Measurements from ENCODE around the gene MRPL55. TPM values are rescaled to one million over a fixed set of nuclear protein-coding genes. Genes with fewer than 3 reads are reported as not detected.
A peak's percentile ranks its signal among the peaks of the same experiment; 100 is the strongest.

The MRPL55 gene
- total RNA-seq, 6 experiments from 2014 or later, result 48.3 to 55.4 (median 49.6) TPM

DNA sequence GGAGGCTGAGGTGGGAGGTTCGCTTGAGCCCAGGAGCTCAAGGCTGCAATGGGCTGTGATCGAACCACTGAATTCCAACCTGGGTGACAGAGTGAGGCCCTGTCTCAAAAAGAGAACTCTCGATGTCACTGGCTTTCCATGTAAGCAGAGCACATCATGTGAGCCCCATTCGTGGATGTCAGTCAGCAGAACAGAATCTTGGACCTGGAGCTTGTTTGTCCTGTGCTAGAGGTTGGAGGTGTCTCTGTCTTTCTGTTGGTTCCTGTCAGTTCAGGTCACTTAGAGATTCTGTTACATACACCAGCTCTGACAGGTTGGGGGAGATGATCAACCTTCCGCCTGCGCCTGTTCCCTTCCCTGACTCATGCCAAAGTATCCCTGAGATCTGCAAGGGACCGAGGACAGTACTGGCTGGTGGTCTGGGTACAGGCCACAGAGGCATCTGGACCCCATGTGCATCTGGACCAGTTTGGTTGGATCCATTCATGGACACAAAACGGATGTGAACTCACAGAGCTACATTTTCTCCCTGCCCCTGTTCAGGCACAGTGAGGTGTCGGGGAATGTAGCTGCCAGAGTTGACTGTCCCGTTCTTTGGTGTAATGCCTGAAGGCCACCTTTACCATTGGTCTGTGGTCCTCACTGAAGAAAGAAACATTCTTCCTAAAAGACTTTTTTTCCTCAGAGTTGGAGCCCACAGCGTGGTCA is 16.6 kb downstream of the MRPL55 start:
- H3K4me3 Mint-ChIP-seq, result no peak overlapping the region
- no peak for TF ChIP-seq CTCF (IDR thresholded peaks at IDR 0.05)
- no peak overlapping the region; the same call in 1 of the 2 replicates for H3K27ac Mint-ChIP-seq
- H3K27me3 Mint-ChIP-seq (ENCODE audit: insufficient read depth), result peaks cover 4% of the 10 kb centered on the region
- no peak for DNase-seq
- H3K9me3 Mint-ChIP-seq, result peaks cover 18% of the 10 kb centered on the region
- peaks cover 72% of the 10 kb centered on the region for H3K4me1 Mint-ChIP-seq (ENCODE audit: low read depth)
- peaks cover 62% of the 10 kb centered on the region for H3K36me3 Mint-ChIP-seq (ENCODE audit: low read depth)

GRCh38 chr1:228091084-228091483 is 18.0 kb downstream of the MRPL55 start:
- Mint-ChIP-seq H3K27me3 (ENCODE audit: insufficient read depth) (peaks cover 4% of the 10 kb centered on the region), H3K27ac (peak overlapping the region; percentile 67), H3K9me3 (peaks cover 18% of the 10 kb centered on the region), H3K4me3 (peak overlapping the region; percentile 20; the same call in 1 of the 2 replicates), H3K36me3 (ENCODE audit: low read depth) (peaks cover 60% of the 10 kb centered on the region), H3K4me1 (ENCODE audit: low read depth) (peaks cover 86% of the 10 kb centered on the region)
- DNase-seq, result no peak
- no peak for TF ChIP-seq CTCF (IDR thresholded peaks at IDR 0.05)

GRCh38 chr1:228090613-228091081 is 18.5 kb downstream of the MRPL55 start:
- Mint-ChIP-seq H3K36me3 (ENCODE audit: low read depth) (peaks cover 56% of the 10 kb centered on the region), H3K4me1 (ENCODE audit: low read depth) (peaks cover 86% of the 10 kb centered on the region), H3K27me3 (ENCODE audit: insufficient read depth) (peaks cover 4% of the 10 kb centered on the region), H3K4me3 (peak overlapping the region; percentile 67), H3K9me3 (peaks cover 17% of the 10 kb centered on the region), H3K27ac (peak overlapping the region; percentile 95)
- TF ChIP-seq CTCF (IDR thresholded peaks at IDR 0.05), result no peak
- DNase-seq, result no peak

DNA sequence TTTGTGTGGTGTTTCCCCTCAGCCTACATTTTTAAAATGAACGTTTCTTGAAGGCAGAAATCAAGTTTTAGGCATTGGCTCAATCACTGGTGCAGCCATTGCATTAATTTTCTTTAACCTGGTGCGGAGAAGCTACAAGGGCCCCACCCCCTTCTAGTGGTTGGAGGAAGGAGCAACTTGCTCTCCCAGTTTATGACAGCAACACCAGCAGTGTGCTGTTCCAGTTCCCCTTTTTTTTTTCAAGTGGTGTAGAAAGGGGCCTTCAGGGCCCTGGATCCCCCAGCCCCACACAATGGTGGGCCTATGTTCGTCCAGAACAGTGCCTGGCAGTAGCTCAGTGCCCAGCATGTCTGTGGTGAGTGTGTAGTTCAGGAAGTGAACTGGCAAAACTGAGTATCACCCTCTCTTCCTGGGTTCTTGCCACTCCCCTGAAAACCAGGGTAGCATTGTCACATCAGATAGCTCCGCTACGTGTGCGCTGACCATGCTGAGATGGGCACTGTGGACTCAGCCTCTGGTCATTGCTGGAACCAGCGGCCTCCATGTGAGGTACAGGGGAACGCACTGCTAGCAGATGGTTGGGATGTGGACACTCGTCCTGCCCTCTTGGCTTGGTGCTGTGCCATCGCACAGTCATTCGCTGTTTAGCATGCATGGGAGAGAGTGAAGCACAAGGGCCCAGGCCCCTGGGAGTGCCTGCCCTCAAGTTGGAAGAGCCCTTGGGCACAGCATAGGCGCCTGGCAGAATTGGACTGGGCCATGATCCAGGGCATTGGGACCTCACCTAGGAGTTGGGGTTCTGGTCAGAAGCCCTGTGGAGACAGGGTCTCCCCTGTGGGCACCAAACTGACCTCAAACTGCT is 19.3 kb downstream of the MRPL55 start:
- Mint-ChIP-seq H3K36me3 (ENCODE audit: low read depth) (peaks cover 53% of the 10 kb centered on the region), H3K4me3 (no peak overlapping the region), H3K27ac (peak overlapping the region; percentile 95), H3K4me1 (ENCODE audit: low read depth) (peaks cover 86% of the 10 kb centered on the region), H3K9me3 (peaks cover 9% of the 10 kb centered on the region), H3K27me3 (ENCODE audit: insufficient read depth) (peaks cover 4% of the 10 kb centered on the region)
- no peak for TF ChIP-seq CTCF (IDR thresholded peaks at IDR 0.05)
- DNase-seq, result no peak

- DNase-seq, result no peak
- Mint-ChIP-seq H3K36me3 (ENCODE audit: low read depth) (peaks cover 53% of the 10 kb centered on the region), H3K27ac (peak overlapping the region; percentile 95), H3K9me3 (peaks cover under 1% of the 10 kb centered on the region; the same call in 1 of the 2 replicates), H3K27me3 (ENCODE audit: insufficient read depth) (peaks cover 6% of the 10 kb centered on the region), H3K4me1 (ENCODE audit: low read depth) (peaks cover 85% of the 10 kb centered on the region), H3K4me3 (peak overlapping the region; percentile 98)
- no peak for TF ChIP-seq CTCF (IDR thresholded peaks at IDR 0.05)
Observed at GRCh38 chr1:228088586-228089498, 20.3 kb downstream of the MRPL55 start.
